ENCODE measurements around the gene XRCC1. TPM values are rescaled to one million over a fixed set of nuclear protein-coding genes. Genes with fewer than 3 reads are reported as not detected.
"Not testable (repeated sequence)": the region's sequence is repeated elsewhere in the genome, so short reads cannot be mapped to it uniquely, and the experiment has no call there.

XRCC1 gene
- total RNA-seq, 1 donor from 2014 or later: 29.6 TPM

DNA sequence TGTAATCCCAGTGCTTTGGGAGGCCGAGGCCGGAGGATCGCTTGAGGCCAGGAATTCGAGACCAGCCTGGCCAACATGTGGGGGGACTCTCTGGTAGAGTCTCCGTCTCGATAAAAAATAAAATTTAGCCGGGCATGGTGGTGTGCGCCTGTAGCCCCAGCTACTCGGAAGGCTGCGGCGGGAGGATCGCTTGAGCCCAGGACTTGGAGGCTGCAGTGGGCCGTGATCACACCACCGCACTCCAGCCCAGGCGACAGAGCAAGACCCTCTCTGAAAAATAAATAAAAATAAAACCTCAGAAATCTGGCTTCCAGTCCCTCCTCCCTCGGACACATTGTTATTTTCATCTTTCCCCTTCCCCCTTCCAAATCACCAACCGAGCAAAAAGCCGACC lies 20.3 kb upstream of the XRCC1 start:
- no peaks in the 10 kb centered on the region for H3K9me3 Mint-ChIP-seq
- peak overlapping the region; percentile 96 for H3K27ac Mint-ChIP-seq
- H3K4me1 Mint-ChIP-seq: peaks cover 33% of the 10 kb centered on the region
- intact Hi-C loops (cut with micrococcal nuclease): loop anchor here (10.0 kb wide), 1 partner anchor 909 kb away; the partner anchor contains the start of gene ZNF180
- peak overlapping the region; percentile 96 for H3K4me3 Mint-ChIP-seq
- no peaks in the 10 kb centered on the region for H3K27me3 Mint-ChIP-seq
- H3K36me3 Mint-ChIP-seq (ENCODE audit: low read depth): peaks cover 38% of the 10 kb centered on the region
- no peak for DNase-seq

GRCh38 chr19:43594710-43595604 lies 19.6 kb upstream of the XRCC1 start:
- Mint-ChIP-seq H3K36me3 (ENCODE audit: low read depth) (peaks cover 41% of the 10 kb centered on the region), H3K4me1 (peaks cover 33% of the 10 kb centered on the region), H3K27ac (peak overlapping the region; percentile 96), H3K9me3 (no peaks in the 10 kb centered on the region), H3K4me3 (peak overlapping the region; percentile 96), H3K27me3 (no peaks in the 10 kb centered on the region)
- DNase-seq: peak; percentile 93
- intact Hi-C loops (cut with micrococcal nuclease): loop anchor here (1.0 to 10.0 kb wide), 3 partner anchors 40 to 910 kb away; partner anchors contain the start of gene ZNF180

GRCh38 chr19:43594081-43594697 lies 18.9 kb upstream of the XRCC1 start:
- peak overlapping the region; percentile 96 for H3K4me3 Mint-ChIP-seq
- no peak for DNase-seq
- peak overlapping the region; percentile 14 for H3K27ac Mint-ChIP-seq
- peaks cover 35% of the 10 kb centered on the region for H3K4me1 Mint-ChIP-seq
- no peaks in the 10 kb centered on the region for H3K9me3 Mint-ChIP-seq
- intact Hi-C loops (cut with micrococcal nuclease): loop anchor here (1.0 to 10.0 kb wide), 3 partner anchors 39 to 911 kb away; partner anchors contain the start of gene ZNF180
- peaks cover 40% of the 10 kb centered on the region for H3K36me3 Mint-ChIP-seq (ENCODE audit: low read depth)
- H3K27me3 Mint-ChIP-seq: no peaks in the 10 kb centered on the region

DNA sequence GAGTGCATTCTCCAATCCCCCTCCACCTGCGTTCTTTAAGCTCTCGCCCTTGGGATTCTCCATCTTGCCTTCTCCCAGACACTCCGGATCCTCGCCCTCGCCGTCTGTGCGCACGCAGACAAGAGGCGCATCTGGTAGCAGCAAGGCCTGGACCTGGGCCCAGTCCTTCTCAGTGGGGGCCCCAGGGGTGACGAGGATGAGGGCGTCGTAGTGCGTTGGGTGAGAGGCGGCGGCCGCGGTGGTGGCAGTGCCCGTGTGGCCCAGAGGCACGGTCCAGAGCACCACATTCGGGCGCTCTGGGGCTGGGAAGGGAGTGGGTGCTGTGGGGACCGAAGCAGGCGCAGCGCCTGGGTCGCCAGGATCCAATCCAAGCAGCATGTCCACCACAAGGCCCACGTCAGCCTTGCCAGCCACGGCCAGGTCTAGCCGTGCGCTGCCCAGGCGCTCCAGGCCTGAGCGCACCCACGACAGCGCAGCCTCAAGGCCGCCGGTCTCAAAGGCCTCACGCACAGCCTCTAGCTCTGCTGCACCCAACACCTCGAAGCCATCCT lies 17.5 kb upstream of the XRCC1 start:
- Mint-ChIP-seq H3K36me3 (ENCODE audit: low read depth) (peaks cover 36% of the 10 kb centered on the region), H3K27me3 (no peaks in the 10 kb centered on the region), H3K4me1 (peaks cover 29% of the 10 kb centered on the region), H3K4me3 (no peak overlapping the region), H3K27ac (no peak overlapping the region), H3K9me3 (no peaks in the 10 kb centered on the region)
- intact Hi-C loops (cut with micrococcal nuclease): loop anchor here (10.0 kb wide), 1 partner anchor 912 kb away; the partner anchor contains the start of gene ZNF180
- DNase-seq: no peak

DNA sequence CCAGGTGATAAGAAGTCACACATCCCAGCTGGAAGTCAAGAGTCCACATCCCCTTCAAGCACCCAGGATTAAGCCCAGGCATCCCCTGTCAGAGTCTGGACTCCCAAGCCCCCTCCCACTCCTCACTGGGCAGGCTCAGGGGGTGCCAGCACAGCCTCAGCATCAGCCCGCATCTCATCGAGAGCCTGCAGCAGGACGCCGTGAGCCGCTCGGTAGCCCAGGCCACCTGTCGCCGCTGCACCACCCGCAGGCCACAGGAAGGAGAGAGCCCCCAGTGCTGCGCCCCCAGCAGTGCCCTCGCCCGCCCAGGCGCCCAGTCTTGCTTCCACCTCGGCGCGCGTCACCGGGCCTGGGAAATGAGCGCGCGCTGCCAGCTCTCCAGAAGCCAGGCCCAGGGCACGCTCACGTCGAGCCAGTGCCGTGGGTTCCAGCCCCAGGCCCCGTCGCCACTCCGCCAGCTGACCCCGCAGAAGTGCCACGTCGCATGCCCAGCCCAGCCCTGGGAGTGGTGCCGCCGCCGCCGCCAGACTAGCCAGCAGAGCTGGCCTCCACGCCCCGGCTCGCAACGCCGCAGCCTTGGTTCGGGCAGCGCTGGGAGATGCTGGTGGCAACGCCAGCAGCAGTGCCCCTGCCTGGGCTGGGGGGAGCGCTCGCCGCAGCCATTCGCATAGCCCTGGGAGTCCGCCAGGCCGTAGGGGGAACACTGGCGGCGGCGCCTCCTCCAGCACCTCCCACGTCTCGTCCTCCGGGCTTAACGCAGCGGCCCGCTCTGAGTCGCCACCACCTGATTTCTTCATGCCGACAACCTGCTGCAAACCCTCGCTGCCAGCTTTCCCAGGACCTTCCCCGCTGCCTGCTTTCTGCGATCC lies 16.8 kb upstream of the XRCC1 start:
- Mint-ChIP-seq H3K4me1 (peaks cover 22% of the 10 kb centered on the region), H3K27me3 (no peaks in the 10 kb centered on the region), H3K36me3 (ENCODE audit: low read depth) (peaks cover 30% of the 10 kb centered on the region), H3K9me3 (no peaks in the 10 kb centered on the region), H3K4me3 (no peak overlapping the region), H3K27ac (no peak overlapping the region)
- DNase-seq: no peak
- intact Hi-C loops (cut with micrococcal nuclease): loop anchor here (10.0 kb wide), 1 partner anchor 913 kb away; the partner anchor contains the start of gene ZNF180

- Mint-ChIP-seq H3K4me1 (peaks cover 12% of the 10 kb centered on the region), H3K9me3 (no peaks in the 10 kb centered on the region), H3K4me3 (no peak overlapping the region), H3K27ac (no peak overlapping the region), H3K36me3 (ENCODE audit: low read depth) (peaks cover 31% of the 10 kb centered on the region), H3K27me3 (no peaks in the 10 kb centered on the region)
- no peak for DNase-seq
- intact Hi-C loops (cut with micrococcal nuclease): loop anchor here (10.0 kb wide), 1 partner anchor 915 kb away; the partner anchor contains the start of gene ZNF180
Measured at GRCh38 chr19:43589678-43590077, 14.4 kb upstream of the XRCC1 start.

DNA sequence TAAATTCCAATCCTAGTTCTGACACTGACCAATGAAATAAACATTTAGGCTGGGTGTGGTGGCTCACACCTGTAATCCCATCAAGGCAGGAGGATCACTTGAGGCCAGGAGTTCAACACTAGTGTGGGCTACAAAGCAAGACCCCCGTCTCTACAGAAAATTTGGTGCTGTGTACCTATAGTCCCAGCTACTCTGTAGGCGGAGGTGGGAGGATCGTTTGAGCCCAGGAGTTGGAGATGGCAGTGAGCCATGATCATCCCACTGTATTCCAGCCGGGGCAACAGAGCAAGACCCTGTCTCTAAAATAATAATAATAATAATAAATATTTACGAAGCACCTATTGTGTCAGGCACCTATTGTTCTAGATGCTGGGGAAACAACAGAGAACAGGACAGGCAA lies 13.9 kb upstream of the XRCC1 start:
- DNase-seq: no peak
- H3K27me3 Mint-ChIP-seq: no peaks in the 10 kb centered on the region
- peaks cover 13% of the 10 kb centered on the region for H3K4me1 Mint-ChIP-seq
- peaks cover 34% of the 10 kb centered on the region for H3K36me3 Mint-ChIP-seq (ENCODE audit: low read depth)
- intact Hi-C loops (cut with micrococcal nuclease): no loop called here
- H3K4me3 Mint-ChIP-seq: no peak overlapping the region
- H3K27ac Mint-ChIP-seq: no peak overlapping the region
- H3K9me3 Mint-ChIP-seq: no peaks in the 10 kb centered on the region

DNA sequence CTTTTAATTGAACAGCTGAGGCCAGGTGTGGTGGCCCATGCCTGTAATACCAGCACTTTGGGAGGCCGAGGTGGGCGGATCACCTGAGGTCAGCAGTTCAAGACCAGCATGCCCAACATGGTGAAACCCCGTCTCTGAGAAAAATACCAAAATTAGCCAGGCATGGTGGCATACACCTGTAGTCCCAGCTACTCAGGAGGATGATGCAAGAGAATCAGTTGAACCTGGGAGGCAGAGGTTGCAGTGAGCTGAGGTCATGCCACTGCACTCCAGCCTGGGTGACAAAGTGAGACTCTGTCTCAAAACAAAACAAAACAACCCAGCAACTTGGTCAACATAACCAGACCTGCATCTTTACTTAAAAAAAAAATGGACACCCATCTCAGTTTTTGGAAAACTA lies 11.7 kb upstream of the XRCC1 start:
- H3K27ac Mint-ChIP-seq; H3K4me3 Mint-ChIP-seq; H3K4me1 Mint-ChIP-seq; H3K9me3 Mint-ChIP-seq; DNase-seq; H3K27me3 Mint-ChIP-seq; intact Hi-C loops (cut with micrococcal nuclease): not testable (repeated sequence)
- peaks cover 23% of the 10 kb centered on the region for H3K36me3 Mint-ChIP-seq (ENCODE audit: low read depth)

- no peak for DNase-seq
- Mint-ChIP-seq H3K36me3 (ENCODE audit: low read depth) (peaks cover 22% of the 10 kb centered on the region), H3K27ac (no peak overlapping the region), H3K4me1 (peaks cover 14% of the 10 kb centered on the region), H3K27me3 (no peaks in the 10 kb centered on the region), H3K9me3 (no peaks in the 10 kb centered on the region), H3K4me3 (no peak overlapping the region)
- intact Hi-C loops (cut with micrococcal nuclease): no loop called here
Measured at GRCh38 chr19:43586346-43586745, 11.0 kb upstream of the XRCC1 start.

- Mint-ChIP-seq H3K4me1 (peaks cover 22% of the 10 kb centered on the region), H3K4me3 (no peak overlapping the region), H3K27ac (peak overlapping the region; percentile 78), H3K9me3 (no peaks in the 10 kb centered on the region), H3K27me3 (no peaks in the 10 kb centered on the region), H3K36me3 (ENCODE audit: low read depth) (peaks cover 14% of the 10 kb centered on the region)
- no peak for DNase-seq
- intact Hi-C loops (cut with micrococcal nuclease): no loop called here
Measured at GRCh38 chr19:43584484-43584883, 9.2 kb upstream of the XRCC1 start.

- H3K4me3 Mint-ChIP-seq: no peak overlapping the region
- peaks cover 27% of the 10 kb centered on the region for H3K4me1 Mint-ChIP-seq
- no peak for DNase-seq
- H3K27ac Mint-ChIP-seq: peak overlapping the region; percentile 25
- intact Hi-C loops (cut with micrococcal nuclease): no loop called here
- H3K36me3 Mint-ChIP-seq (ENCODE audit: low read depth): peaks cover 18% of the 10 kb centered on the region
- H3K9me3 Mint-ChIP-seq: no peaks in the 10 kb centered on the region
- H3K27me3 Mint-ChIP-seq: no peaks in the 10 kb centered on the region
Measured at GRCh38 chr19:43582495-43582894, 7.2 kb upstream of the XRCC1 start.

DNA sequence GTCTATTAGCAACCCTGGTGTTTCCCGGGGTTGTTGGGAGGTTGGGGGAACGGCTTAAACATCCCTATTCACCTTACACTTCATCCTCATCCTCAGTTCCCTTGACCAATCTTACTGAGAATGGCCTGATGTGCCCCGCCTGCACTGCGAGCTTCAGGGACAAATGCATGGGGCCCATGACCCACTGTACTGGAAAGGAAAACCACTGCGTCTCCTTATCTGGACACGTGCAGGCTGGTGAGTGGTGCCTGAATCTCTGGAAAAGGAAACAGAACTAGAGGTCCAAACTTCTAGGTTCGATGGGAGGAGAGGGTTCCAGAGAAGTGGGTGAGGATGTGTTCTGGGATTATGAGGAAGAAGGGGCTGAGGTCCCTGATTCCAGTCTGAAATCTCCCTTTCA lies 6.1 kb upstream of the XRCC1 start:
- H3K36me3 Mint-ChIP-seq (ENCODE audit: low read depth): peaks cover 18% of the 10 kb centered on the region
- H3K27ac Mint-ChIP-seq: no peak overlapping the region
- intact Hi-C loops (cut with micrococcal nuclease): no loop called here
- peaks cover 28% of the 10 kb centered on the region for H3K4me1 Mint-ChIP-seq
- H3K4me3 Mint-ChIP-seq: peak overlapping the region; percentile 85
- H3K9me3 Mint-ChIP-seq: no peaks in the 10 kb centered on the region
- DNase-seq: no peak
- no peaks in the 10 kb centered on the region for H3K27me3 Mint-ChIP-seq

DNA sequence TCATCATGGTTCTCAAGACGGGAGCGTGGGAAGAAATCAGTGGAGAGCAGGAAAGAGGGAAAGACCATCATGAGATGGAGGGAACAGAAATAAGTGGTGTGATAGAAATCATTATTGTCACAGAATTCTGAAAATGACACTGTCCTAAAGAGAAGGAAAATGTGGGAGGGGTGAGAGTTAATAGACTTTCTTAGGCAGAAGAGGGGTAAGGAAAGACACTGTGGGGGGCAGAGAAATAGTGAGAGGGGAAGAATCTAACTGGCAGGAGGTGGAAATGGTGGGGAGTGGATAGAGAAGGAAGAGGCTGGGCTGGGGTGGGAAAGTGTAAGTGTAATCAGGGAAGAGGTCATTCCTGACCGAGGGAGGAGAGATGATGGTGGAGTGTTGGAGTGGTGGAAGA lies 3.5 kb upstream of the XRCC1 start:
- H3K27ac Mint-ChIP-seq: peak overlapping the region; percentile 70
- H3K9me3 Mint-ChIP-seq: no peaks in the 10 kb centered on the region
- peak overlapping the region; percentile 85 for H3K4me3 Mint-ChIP-seq
- no peak for DNase-seq
- no peaks in the 10 kb centered on the region for H3K27me3 Mint-ChIP-seq
- intact Hi-C loops (cut with micrococcal nuclease): loop anchor here (5.0 kb wide), 1 partner anchor 131 kb away; no protein-coding TSS in a partner anchor
- peaks cover 11% of the 10 kb centered on the region for H3K36me3 Mint-ChIP-seq (ENCODE audit: low read depth)
- peaks cover 36% of the 10 kb centered on the region for H3K4me1 Mint-ChIP-seq

All from activated CD4-positive, alpha-beta T cell treated with anti-CD3 and anti-CD28 coated beads, Interleukin-2, amount 10 ng/mL, durations not matched to agents 24 days and 14 days (primary cell).